Calu3 (cell line): ENCODE data around the gene DNAI1. TPM values are rescaled to one million over a fixed set of nuclear protein-coding genes. Genes with fewer than 3 reads are reported as not detected.

Experiments used
- BruUV-seq: library from RNA; stranded (reverse); fragments of 400-500 nt; replicated peaks from 2 replicates; lab custom pipeline; 2021; lab: Mats Ljungman, UMichigan
- CTCF ChIA-PET: fragments of 300-600 bp; sonication (Branson Sonifier 250); formaldehyde crosslinking; loops from one replicate; lab custom pipeline; 2022; ENCODE audit warnings: antibody characterized with exemption; lab: Charles Lee
- DNase-seq: peaks from one replicate; pipeline ENCODE4 v3.0.0; 2022
- H3K27ac Mint-ChIP-seq: one replicate; pipeline ENCODE4 v1.8.0; 2022; ENCODE audit warnings: mixed read lengths; ENCODE audit not compliant: unreplicated experiment
- H3K27me3 Mint-ChIP-seq: one replicate; pipeline ENCODE4 v1.8.0; 2022; ENCODE audit warnings: mixed read lengths; ENCODE audit not compliant: unreplicated experiment
- H3K36me3 Mint-ChIP-seq: one replicate; pipeline ENCODE4 v1.8.0; 2022; ENCODE audit warnings: mild to moderate bottlenecking, moderate library complexity, mixed read lengths; ENCODE audit not compliant: insufficient read depth, unreplicated experiment
- H3K4me1 Mint-ChIP-seq: one replicate; pipeline ENCODE4 v1.8.0; 2022; ENCODE audit warnings: mild to moderate bottlenecking, low read depth, mixed read lengths; ENCODE audit not compliant: unreplicated experiment
- H3K4me3 Mint-ChIP-seq: one replicate; pipeline ENCODE4 v1.8.0; 2022; ENCODE audit warnings: mild to moderate bottlenecking, low read depth, moderate library complexity, mixed read lengths; ENCODE audit not compliant: unreplicated experiment
- H3K9me3 Mint-ChIP-seq: one replicate; pipeline ENCODE4 v1.8.0; 2022; ENCODE audit warnings: low read depth, mixed read lengths; ENCODE audit not compliant: unreplicated experiment
- CTCF ChIP-seq: fragments of 200-600 bp; IDR thresholded peaks from one replicate; pipeline ENCODE4 v1.8.0; 2022; ENCODE audit warnings: antibody characterized with exemption; ENCODE audit not compliant: unreplicated experiment
- intact Hi-C: fragments of 100-400 bp; cut with micrococcal nuclease; formaldehyde crosslinking; loops from one replicate; pipeline ENCODE4 v1.10.0; 2022; ENCODE audit not compliant: unreplicated experiment
- total RNA-seq: library from RNA; stranded (reverse); gene quantifications from 2 replicates; pipeline ENCODE4 v1.2.3, GENCODE V29; 2022

DNAI1 gene
- total RNA-seq, 1 experiment from 2014 or later: not detected

GRCh38 chr9:34446468-34446891 lies 12.1 kb upstream of the DNAI1 start:
- no peak for DNase-seq
- TF ChIP-seq CTCF: no peak
- Mint-ChIP-seq H3K27me3 (no peaks in the 10 kb centered on the region), H3K9me3 (no peaks in the 10 kb centered on the region), H3K4me1 (peaks cover 10% of the 10 kb centered on the region), H3K36me3 (no peaks in the 10 kb centered on the region), H3K4me3 (no peak overlapping the region), H3K27ac (no peak overlapping the region)
- BruUV-seq: no TSS peak
- CTCF ChIA-PET: interaction anchor here (0.7 kb wide), 1 partner anchor 215 kb away, joined by 3 read pairs; no protein-coding TSS in a partner anchor
- intact Hi-C loops: no loop called here

GRCh38 chr9:34446951-34447350 lies 11.7 kb upstream of the DNAI1 start:
- TF ChIP-seq CTCF: no peak
- Mint-ChIP-seq H3K36me3 (no peaks in the 10 kb centered on the region), H3K27me3 (no peaks in the 10 kb centered on the region), H3K4me1 (peaks cover 11% of the 10 kb centered on the region), H3K4me3 (no peak overlapping the region), H3K9me3 (no peaks in the 10 kb centered on the region), H3K27ac (no peak overlapping the region)
- BruUV-seq: no TSS peak
- intact Hi-C loops: no loop called here
- CTCF ChIA-PET: no interaction called here
- DNase-seq: no peak

- Mint-ChIP-seq H3K9me3 (no peaks in the 10 kb centered on the region), H3K27me3 (no peaks in the 10 kb centered on the region), H3K4me1 (peaks cover 20% of the 10 kb centered on the region), H3K4me3 (no peak overlapping the region), H3K36me3 (no peaks in the 10 kb centered on the region), H3K27ac (no peak overlapping the region)
- intact Hi-C loops: no loop called here
- BruUV-seq: no TSS peak
- no peak for DNase-seq
- CTCF ChIA-PET: no interaction called here
- TF ChIP-seq CTCF: no peak
These were observed 8.0 kb upstream of the DNAI1 start for GRCh38 chr9:34450644-34451043.

- no peaks in the 10 kb centered on the region for H3K27me3 Mint-ChIP-seq
- intact Hi-C loops: no loop called here
- no peak overlapping the region for H3K27ac Mint-ChIP-seq
- no TSS peak for BruUV-seq
- H3K9me3 Mint-ChIP-seq: no peaks in the 10 kb centered on the region
- TF ChIP-seq CTCF: no peak
- CTCF ChIA-PET: no interaction called here
- DNase-seq: no peak
- H3K4me3 Mint-ChIP-seq: no peak overlapping the region
- no peaks in the 10 kb centered on the region for H3K36me3 Mint-ChIP-seq
- peaks cover 20% of the 10 kb centered on the region for H3K4me1 Mint-ChIP-seq
These were observed 7.5 kb upstream of the DNAI1 start for GRCh38 chr9:34451135-34451534.
